NCI-H2196 (cell line): ENCODE measurements around the gene CLTB.

ENCODE experiments used
- DNase-seq: peaks from one replicate; lab custom pipeline; 2025; ENCODE audit not compliant: unreplicated experiment; lab: John Stamatoyannopoulos, UW

The CLTB gene

GRCh38 chr5:176355400-176356178 lies 60.8 kb downstream of the CLTB start:
- DNase-seq, result no peak

- DNase-seq, result no peak
Measured at GRCh38 chr5:176353533-176353932, 62.8 kb downstream of the CLTB start.

- DNase-seq, result no peak
Measured at GRCh38 chr5:176352116-176352878, 64.0 kb downstream of the CLTB start.

DNA sequence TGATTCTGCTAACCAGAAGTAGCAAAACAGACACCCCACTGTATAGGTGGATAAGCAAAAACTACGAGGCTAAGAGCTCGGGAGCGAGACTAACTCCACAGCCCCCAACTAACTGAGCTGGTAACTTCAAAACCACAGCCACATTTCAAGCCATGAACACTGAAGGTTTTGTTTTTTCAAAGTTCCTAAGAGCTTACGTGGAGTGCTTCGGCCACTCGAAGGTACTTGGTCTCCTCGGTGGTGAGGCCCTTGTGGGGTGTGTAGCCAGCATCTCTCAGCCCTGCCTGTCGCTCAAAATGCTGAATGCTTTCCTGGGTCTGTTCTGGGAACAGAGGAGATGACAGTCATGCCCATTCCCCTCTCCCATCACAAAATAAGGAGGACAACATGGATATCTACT lies 65.9 kb downstream of the CLTB start:
- DNase-seq, result no peak

DNA sequence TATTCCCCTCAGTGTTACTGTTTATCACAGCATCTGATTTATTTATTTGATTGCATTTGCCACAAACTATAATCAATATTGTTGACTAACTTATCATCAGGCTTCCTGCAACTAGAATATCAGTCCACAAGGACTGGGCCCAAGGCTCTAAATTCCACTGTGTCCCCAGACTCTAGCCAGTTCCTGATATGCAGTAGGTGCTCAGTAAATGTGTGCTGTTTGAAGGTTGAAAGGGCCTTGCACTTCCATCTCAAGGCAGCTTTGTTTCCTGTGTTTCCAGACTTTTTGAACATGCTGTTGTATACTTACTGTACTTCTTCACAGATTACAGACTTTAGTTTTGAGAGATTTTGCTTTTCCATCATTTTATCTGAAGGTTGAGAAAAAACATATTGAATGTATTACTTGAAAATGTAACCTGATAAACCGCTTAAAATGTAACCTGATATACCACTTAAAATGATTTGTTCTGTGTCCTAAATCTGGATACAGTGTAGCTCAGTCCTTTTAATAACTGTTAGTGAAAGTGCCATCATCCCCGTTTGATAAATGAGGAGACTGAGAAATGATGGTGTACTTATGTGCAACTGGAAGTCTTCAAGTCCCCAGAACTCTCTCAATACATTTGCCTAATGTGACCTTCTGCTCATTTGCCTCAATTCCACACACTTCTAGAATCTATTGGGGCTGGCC lies 73.4 kb downstream of the CLTB start:
- no peak for DNase-seq
